ENCODE measurements around the gene FAM222A. TPM values are rescaled to one million over a fixed set of nuclear protein-coding genes. Genes with fewer than 3 reads are reported as not detected.

FAM222A gene
- total RNA-seq, 1 experiment from 2014 or later = 2.8 TPM

GRCh38 chr12:109722721-109723094, 9.1 kb downstream of the FAM222A start:
- no peaks in the 10 kb centered on the region for H3K79me1 ChIP-seq (ENCODE audit: insufficient read depth, low read depth, low read length, poor library complexity, severe bottlenecking)
- no peak overlapping the region for H3K14ac ChIP-seq (ENCODE audit: insufficient read depth, low read length)
- no peak overlapping the region for H2BK15ac ChIP-seq (ENCODE audit: low read depth, low read length)
- H4K91ac ChIP-seq (ENCODE audit: insufficient read length, low read depth, low read length) = no peak overlapping the region
- no peak overlapping the region for H3K27ac ChIP-seq (ENCODE audit: insufficient read length, low read depth, low read length)
- DNase-seq = no peak
- no peak overlapping the region for H3K4ac ChIP-seq (ENCODE audit: low read depth, low read length)
- H3T11ph ChIP-seq (ENCODE audit: low read length) = no peak overlapping the region
- no peaks in the 10 kb centered on the region; the same call in 1 of the 2 replicates for H3K27me3 ChIP-seq (ENCODE audit: insufficient read depth, low read length)
- H3K4me1 ChIP-seq (ENCODE audit: insufficient read depth, low read length) = no peaks in the 10 kb centered on the region
- H3K79me2 ChIP-seq (ENCODE audit: insufficient read depth, low read length) = no peaks in the 10 kb centered on the region
- H2AK5ac ChIP-seq (ENCODE audit: insufficient read length, low read length) = no peak overlapping the region
- no peaks in the 10 kb centered on the region for H3K9me3 Mint-ChIP-seq
- no peak overlapping the region for H3K4me3 Mint-ChIP-seq
- H3K56ac ChIP-seq (ENCODE audit: insufficient read length, low read depth, low read length) = no peak overlapping the region
- H4K8ac ChIP-seq (replicated peaks; ENCODE audit: insufficient read length, low read depth, low read length) = no peak overlapping the region
- no peak overlapping the region for H3K27ac Mint-ChIP-seq
- H3K9ac ChIP-seq (ENCODE audit: extremely low read depth, insufficient read length, low read length) = no peak overlapping the region
- H2AFZ ChIP-seq (ENCODE audit: low read length) = no peak overlapping the region
- no peak overlapping the region for H2BK120ac ChIP-seq (ENCODE audit: low read depth, low read length, poor library complexity, severe bottlenecking)
- no peak overlapping the region for H4K5ac ChIP-seq (ENCODE audit: insufficient read length, low read depth, low read length)
- WGBS (ENCODE audit: extremely low coverage, insufficient read length, low lambda C conversion rate) = no CpG with 5 or more reads among the region's 9 CpGs
- peaks cover 18 to 42% of the 10 kb centered on the region in 2 experiments for H3K4me1 Mint-ChIP-seq
- H3K36me3 Mint-ChIP-seq (ENCODE audit: insufficient read depth in 1 of 3, low read depth in 3 of 3) = no peaks in the 10 kb centered on the region
- no peak overlapping the region for H3K23ac ChIP-seq (ENCODE audit: insufficient read length, low read depth, low read length)
- H4K20me1 ChIP-seq (ENCODE audit: control insufficient read depth, insufficient read depth, insufficient read length) = no peaks in the 10 kb centered on the region
- H2BK5ac ChIP-seq (ENCODE audit: insufficient read length, low read length) = no peak overlapping the region
- TF ChIP-seq, protein P1, sequence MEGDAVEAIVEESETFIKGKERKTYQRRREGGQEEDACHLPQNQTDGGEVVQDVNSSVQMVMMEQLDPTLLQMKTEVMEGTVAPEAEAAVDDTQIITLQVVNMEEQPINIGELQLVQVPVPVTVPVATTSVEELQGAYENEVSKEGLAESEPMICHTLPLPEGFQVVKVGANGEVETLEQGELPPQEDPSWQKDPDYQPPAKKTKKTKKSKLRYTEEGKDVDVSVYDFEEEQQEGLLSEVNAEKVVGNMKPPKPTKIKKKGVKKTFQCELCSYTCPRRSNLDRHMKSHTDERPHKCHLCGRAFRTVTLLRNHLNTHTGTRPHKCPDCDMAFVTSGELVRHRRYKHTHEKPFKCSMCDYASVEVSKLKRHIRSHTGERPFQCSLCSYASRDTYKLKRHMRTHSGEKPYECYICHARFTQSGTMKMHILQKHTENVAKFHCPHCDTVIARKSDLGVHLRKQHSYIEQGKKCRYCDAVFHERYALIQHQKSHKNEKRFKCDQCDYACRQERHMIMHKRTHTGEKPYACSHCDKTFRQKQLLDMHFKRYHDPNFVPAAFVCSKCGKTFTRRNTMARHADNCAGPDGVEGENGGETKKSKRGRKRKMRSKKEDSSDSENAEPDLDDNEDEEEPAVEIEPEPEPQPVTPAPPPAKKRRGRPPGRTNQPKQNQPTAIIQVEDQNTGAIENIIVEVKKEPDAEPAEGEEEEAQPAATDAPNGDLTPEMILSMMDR (conservative IDR thresholded peaks at IDR 0.05) = no peak
- peaks cover 17% of the 10 kb centered on the region for H3K27me3 Mint-ChIP-seq (ENCODE audit: low read depth)
- H3K18ac ChIP-seq (ENCODE audit: insufficient read length, low read depth, low read length) = no peak overlapping the region
- H2BK12ac ChIP-seq (ENCODE audit: insufficient read length, low read depth, low read length) = no peak overlapping the region
- no peak overlapping the region for H3K4me2 ChIP-seq (ENCODE audit: insufficient read depth, insufficient read length, low read length)
- H2BK20ac ChIP-seq (ENCODE audit: low read depth, low read length, poor library complexity, severe bottlenecking) = no peak overlapping the region
- H3K23me2 ChIP-seq (ENCODE audit: insufficient read length, low read depth, low read length, poor library complexity, severe bottlenecking) = no peaks in the 10 kb centered on the region
- H3K9me3 ChIP-seq (ENCODE audit: control insufficient read depth, low read depth, low read length) = no peaks in the 10 kb centered on the region

Measured in H9 (cell line).